GM18526 (cell line): ENCODE results near the gene TMIGD2.

ENCODE experiments used
- POLR2A ChIP-seq: IDR thresholded peaks from 3 replicates; pipeline ENCODE4 v1.6.1; 2011; ENCODE audit not compliant: insufficient read length; ENCODE audit errors: extremely low read depth

TMIGD2 gene

DNA sequence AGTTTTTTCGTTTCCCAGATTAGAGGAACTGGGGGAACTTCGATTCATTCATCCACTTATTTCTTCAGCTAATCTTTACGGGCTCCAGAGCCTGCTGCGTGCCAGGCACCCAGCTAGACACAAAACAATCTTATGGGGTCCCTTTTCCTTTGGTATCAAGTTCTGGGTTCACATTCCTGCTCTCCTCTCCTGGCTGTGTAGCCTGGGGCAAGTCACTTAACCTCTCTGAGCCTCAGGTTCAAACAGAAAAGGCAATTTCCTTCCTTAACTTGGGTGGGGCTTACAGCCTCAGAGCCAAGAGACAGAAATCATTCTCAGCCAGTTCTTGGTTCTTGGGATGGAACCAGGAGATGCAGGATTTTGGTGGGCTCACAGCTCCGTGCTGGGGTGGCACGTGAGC, 17.2 kb downstream of the TMIGD2 start:
- TF ChIP-seq POLR2A, result no peak

DNA sequence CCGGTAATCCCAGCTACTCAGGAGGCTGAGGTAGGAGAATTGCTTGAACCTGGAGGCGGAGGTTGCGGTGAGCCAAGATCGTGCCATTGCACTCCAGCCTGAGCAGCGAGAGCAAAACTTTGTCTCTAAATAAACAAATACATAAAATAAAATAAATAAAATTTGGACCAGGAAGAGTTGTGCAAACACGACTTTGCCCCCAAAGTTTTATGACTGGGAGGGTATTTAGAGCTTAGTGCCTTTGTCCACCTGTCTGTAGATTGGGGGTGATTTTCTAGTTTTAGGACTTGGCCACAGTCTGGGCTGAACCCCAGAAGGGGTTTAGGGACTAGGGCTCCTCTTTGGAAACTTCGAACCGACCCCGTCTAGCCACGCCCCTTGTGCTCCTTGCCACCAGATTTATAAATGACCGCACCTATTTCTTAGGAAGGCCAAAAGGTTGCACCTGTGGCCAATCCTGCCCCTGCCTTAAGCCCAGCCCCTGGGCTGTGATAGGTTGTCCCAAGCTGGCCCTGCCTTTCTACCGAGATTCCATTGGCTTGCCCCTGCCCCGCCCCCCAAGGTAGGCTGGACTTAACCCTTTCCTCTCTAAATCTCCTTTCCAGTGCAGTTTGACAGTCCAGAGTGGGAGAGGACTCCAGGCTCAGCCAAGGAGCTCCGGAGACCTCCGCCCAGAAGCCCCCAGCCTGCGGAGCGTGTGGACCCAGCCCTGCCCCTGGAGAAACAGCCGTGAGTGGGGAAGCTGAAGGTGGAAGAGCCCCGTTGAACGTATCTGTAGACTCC, 17.8 kb downstream of the TMIGD2 start:
- TF ChIP-seq POLR2A, result no peak

DNA sequence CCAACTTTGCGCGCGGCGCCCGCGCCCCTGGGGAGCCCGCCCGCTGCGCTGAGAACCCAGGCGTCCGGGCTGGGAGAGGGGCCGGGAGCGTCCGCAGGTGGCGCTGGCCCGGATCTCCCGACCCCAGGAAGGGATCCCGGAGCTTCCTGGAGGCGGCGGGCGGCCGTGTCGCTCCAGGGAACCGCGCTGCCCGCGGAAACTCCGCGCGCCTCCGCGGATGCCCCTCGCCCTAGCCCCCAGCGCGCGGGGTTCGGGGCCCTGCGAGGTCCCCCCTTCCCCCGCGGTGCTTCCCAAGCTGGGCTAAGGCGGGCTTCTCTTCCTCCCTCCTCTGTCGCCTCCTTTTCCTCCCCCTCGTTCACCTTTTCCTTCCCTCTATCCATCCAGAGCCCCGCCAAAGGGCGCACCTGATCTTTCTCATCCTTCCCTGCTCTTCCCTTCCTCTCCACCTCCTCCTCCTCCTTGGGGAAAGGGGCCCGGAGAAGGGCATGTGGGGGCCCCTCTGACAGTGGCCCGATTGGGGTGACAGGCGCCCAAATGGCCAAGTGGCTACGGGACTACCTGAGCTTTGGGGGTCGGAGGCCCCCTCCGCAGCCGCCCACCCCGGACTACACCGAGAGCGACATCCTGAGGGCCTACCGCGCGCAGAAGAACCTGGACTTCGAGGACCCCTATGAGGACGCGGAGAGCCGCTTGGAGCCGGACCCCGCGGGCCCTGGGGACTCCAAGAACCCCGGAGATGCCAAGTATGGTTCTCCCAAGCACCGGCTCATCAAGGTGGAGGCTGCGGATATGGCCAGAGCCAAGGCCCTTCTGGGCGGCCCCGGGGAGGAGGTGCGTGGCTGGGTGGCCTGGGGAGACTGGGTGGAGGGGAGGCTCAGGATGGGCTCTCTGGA, 22.4 kb downstream of the TMIGD2 start:
- no peak for TF ChIP-seq POLR2A

DNA sequence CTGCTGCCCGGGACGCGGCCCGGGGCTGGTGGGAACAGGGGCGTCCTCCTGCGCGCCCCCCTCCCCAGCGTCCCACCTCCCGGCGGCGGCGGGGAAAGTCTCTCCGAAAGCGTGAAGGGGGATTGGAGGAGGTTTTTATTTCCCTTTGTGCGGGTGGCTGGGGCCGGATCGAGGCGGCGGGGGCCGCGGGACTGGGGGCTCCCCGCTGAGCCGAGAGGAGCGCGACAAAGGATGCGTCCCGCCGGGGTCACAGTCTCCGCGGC, 23.0 kb downstream of the TMIGD2 start:
- TF ChIP-seq POLR2A, result no peak

DNA sequence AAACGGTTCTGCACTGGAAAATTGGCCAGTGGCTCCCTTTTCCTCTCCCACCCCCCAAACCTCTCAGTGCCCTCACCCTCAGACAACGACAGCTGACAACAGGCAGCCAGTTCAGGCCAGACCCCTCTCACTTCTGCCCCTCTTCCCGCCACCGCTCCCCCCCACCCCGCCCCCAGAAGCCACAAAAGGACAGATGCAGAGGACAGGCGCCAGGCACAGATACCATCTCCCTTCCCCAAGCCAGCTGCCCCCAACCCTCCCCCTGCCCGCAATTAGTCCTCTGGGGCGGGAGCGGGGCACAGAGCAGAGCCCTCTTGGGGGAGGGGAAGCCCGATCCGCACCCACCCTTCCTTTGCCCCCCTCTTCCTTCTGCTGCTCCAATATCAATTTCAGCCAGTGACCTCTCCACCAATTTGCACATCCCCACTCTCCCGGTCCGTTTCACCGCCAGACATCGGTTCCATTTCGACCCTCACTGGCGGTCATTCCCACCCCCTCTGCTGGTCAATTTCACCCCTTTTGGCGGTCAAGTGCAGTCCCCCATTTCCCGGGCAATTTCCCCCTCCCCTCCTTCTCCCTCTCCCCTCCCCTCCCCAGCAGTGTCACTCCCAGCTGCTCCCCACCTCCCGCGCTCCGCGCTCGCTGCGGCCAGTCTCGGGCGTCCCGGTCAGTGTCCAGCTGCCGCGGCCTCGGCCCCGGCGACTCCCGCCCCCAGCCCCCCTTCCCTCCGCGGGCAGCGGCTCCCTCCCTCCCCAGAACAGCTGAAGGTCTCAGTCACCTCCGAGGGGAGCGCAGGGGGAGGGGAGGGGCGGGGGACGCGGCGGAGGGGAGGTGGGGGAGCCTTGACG, 23.5 kb downstream of the TMIGD2 start, which contains the start of gene SHD:
Gene SHD (plus strand): TSS at position 848 of the 848 bp plus-strand sequence. CDS start 798 bp downstream, outside the sequence.
- TF ChIP-seq POLR2A, result no peak

DNA sequence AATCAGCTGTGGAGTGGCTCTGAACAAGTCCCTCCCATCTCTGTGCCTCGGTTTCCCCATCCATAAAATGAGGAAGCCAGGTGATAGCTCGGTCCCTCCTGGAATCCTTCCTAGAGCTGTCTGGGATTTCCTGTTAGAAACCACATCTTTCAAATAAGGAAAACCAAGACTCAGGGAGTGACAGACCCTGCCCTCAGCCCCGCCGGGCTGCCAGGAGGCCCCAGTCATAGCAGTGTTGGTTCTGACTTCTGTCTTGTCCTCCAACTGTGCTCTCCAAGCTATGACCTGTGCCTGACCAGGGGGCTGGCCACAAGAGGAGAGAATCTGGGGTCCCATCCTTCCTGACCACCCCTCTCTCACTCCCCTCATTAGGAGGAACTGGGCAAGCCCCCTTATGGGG, 24.2 kb downstream of the TMIGD2 start:
- no peak for TF ChIP-seq POLR2A

DNA sequence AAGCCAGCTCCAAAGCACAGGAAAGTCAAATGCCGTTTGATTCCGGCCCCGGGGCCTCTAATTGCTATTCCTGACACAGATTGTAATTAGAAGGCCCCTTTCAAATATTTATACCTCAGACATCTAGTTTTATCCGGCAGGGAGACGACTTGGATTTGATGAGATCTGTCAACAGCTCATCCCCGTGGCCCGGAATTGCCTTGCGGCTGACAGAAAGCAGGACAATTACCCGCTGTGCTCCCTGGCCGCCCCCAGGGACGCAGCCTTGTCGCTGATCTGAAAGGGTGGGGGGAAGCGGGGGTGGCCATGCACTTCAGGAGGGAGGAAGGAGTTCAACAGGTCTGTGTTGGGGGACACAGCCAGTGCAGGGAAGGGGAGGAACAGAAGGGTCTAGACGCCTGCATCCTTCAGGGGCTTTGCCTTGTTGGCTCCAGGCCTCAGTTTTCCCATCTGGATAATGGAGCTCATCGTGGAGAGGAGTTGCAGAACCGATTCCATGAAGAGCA, 24.9 kb downstream of the TMIGD2 start:
- TF ChIP-seq POLR2A, result no peak

DNA sequence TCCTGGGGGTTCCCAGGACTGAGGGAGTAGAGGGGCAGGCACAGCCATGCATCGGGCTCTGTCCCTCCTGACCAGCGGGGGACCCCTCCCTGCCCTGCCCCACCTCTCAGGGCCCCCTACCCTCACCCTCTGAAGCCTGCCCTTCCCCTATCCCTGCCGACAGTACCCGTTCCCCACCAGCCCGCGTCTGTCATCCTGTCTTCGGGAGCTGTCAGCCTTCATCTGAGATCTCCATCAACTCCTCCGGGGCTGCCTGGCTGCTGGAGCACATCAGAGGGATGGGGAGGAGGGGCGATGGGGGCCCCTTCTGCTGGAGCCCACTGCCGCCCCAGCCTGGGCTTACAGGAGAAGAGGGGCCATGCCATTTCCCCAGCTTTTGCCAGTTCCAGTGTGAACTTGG, 29.3 kb downstream of the TMIGD2 start:
- no peak for TF ChIP-seq POLR2A

DNA sequence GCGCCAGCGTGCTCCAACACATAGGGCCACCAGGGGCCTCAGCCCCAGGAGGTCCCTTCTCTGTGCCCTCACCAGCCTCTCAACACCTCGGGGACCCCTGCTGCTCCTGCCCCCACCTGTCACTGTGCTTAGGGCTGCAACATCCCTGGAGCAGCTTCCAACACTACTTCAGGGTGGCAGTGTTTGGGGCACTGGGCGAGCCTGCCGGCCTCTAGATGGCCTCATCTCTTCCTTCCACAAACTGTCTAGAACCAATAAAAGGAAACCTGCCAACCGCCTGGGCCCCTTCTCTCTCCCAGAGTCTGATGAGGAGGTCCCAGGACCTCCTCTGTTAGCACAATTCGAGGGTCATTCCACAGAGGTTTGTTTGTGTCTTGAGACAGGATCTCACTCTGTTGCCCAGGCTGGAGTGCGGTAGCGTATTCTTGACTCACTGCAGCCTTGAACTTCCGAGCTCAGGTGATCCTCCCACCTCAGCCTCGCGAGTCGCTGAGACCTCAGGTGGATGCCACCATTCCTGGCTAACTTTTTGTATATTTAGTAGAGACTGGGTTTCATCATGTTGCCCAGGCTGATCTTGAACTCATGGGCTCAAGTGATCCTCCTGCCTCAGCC, 33.3 kb downstream of the TMIGD2 start:
- no peak for TF ChIP-seq POLR2A

DNA sequence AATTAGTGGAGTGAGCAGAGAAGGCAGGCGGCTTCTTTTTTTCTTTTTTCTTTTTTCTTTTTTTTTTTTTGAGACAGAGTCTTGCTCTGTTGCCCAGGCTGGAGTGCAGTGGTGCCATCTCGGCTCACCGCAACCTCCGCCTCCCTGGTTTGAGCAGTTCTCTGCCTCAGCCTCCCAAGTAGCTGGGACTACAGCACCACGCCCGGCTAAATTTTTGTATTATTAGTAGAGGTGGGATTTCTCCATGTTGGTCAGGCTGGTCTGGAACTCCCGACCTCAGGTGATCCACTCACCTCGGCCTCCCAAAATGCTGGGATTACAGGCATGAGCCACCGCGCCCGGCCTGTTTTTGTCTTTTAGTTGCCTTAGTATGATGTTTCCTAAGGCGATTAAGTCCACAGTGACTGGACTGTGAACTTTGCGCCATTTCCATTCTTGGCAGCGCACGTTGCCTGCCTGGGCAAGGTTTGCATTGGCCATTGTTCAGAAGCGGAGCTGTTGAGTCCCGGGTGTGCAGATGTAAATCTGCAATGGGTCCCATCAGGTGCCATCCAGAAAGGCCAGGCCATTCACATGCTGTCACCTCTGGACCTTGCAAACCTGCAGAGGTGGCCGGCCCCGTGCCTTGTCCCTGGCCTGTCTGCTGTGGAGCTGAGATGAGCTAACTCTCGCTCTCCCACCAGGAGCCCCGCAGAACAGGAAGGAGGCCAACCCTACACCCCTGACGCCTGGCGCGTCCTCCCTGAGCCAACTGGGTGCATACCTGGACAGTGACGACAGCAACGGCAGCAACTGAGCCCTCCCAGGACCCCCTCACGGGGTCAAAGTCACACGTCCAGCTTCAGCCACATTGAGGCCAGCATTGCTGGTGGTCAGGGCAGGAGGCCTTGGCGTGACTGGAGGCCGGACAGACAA, 34.0 kb downstream of the TMIGD2 start:
- no peak for TF ChIP-seq POLR2A

DNA sequence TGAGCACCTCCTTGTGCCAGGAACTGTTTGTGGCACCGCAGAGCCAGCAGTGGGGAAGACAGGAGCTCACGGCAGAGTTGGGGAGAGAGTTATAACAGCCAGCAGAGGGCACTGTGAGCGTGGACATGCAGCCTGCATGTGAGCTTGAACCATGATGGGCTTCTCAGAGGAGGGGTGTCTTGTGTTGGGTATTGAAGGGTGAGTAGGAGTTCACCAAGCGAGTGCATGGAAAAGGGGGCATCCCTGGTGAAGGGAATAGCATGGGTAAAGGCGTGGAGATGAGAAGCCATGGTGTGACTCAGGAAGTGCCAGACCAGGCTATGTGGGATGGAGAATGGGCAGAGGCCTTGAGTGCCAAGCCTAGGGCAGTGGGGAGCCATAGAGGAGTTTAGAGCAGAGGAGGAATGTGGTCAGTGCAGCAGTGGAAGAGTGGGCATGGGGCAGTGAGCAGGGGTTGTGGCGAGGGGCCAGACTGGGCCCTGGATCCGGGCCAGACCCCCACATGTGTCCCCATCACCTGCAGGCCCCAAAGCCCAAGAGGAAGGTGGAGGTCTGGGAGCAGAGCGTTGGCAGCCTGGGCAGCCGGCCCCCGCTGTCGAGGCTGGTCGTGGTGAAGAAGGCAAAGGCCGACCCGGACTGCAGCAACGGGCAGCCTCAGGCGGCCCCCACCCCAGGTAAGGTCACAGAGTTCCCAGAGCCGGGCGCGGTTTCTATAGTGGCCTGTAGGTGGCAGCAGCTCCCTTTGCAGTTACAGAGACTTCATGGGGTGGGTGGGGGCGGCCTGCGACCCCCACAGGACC, 34.9 kb downstream of the TMIGD2 start:
- TF ChIP-seq POLR2A, result no peak

DNA sequence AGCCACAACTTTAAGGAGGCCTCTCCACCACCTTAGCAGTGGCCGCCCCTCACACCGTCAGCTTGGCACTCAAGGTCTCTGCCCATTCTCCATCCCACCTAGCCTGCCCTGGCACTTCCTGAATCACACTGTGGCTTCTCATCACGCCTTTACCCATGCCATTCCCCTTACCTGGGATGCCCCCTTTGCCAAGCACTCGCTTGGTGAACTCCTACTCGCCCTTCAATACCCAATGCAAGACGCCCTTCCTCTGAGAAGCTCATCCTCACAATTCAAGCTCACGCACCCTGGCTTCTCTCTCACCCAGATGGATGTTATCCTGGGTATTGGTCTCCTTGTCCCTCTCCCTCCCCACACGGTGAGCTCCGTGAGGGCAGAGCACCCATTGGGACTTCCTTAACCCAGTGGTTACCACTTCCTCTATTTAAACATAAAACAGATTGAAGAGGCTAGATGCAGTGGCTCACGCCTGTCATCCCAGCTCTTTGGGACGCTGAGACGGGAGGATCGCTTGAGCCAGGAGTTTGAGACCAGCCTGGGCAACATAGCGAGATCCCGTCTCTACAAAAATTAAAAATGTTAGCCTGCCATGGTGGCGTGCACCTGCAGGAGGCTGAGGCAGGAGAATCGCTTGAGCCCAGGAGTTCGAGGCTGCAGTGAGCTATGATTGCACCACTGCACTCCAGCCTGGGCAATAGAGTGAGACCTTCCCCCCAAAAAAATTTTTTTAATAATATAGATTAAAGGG, 35.8 kb downstream of the TMIGD2 start:
- no peak for TF ChIP-seq POLR2A
